Measurements from ENCODE around the gene MATN1.
A peak's percentile ranks its signal among the peaks of the same experiment; 100 is the strongest.

MATN1 gene

DNA sequence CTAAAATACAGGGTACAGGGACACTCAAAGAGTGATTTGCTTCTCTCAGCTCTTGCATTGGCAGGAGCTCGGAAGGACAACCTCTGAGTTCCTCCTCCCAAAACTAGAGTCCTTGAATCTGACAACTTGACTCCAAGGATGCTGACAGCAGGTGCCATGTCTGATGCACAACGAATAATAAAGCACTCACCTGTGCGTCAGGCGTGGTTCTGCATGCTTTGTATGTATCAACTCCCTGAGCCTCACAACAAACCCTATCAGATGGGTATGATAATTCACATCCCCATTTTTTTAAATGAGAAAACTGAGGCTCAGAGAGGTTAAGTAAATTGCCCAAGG lies 32.8 kb upstream of the MATN1 start:
- peak overlapping the region; percentile 92 for H3K4me3 ChIP-seq (ENCODE audit: low read depth, low read length)

DNA sequence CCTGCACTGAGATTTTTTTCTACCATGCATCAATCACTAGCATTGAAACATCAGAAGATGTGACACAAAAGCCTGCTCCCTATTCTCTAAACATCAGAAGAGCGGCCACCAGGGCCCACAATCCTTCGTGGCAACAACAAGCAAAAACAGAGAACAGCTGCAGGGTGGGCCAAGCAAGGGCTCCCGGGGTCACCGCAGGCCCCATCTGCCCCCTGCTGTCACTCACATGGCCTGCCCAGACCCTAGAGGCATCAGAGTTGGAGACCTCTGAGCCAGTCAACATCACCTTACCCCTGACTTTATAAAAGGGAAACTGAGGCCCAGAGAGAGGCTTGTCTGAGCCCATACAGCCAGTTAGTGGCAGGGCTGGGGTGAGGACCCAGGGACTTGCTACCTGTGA lies 32.4 kb upstream of the MATN1 start:
- TF ChIP-seq, protein P1, sequence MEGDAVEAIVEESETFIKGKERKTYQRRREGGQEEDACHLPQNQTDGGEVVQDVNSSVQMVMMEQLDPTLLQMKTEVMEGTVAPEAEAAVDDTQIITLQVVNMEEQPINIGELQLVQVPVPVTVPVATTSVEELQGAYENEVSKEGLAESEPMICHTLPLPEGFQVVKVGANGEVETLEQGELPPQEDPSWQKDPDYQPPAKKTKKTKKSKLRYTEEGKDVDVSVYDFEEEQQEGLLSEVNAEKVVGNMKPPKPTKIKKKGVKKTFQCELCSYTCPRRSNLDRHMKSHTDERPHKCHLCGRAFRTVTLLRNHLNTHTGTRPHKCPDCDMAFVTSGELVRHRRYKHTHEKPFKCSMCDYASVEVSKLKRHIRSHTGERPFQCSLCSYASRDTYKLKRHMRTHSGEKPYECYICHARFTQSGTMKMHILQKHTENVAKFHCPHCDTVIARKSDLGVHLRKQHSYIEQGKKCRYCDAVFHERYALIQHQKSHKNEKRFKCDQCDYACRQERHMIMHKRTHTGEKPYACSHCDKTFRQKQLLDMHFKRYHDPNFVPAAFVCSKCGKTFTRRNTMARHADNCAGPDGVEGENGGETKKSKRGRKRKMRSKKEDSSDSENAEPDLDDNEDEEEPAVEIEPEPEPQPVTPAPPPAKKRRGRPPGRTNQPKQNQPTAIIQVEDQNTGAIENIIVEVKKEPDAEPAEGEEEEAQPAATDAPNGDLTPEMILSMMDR (IDR thresholded peaks at IDR 0.05; ENCODE audit: low read depth, low read length, missing control alignments), result no peak
- H3K4me3 ChIP-seq (ENCODE audit: low read depth, low read length), result peak overlapping the region; percentile 92
- DNase-seq (ENCODE audit: low read depth), result no peak

More for the DNA sequence above, 32.8 kb upstream of the MATN1 start:
- no peak for DNase-seq (ENCODE audit: low read depth)
- TF ChIP-seq, protein P1 (IDR thresholded peaks at IDR 0.05; ENCODE audit: low read depth, low read length, missing control alignments), result no peak

DNA sequence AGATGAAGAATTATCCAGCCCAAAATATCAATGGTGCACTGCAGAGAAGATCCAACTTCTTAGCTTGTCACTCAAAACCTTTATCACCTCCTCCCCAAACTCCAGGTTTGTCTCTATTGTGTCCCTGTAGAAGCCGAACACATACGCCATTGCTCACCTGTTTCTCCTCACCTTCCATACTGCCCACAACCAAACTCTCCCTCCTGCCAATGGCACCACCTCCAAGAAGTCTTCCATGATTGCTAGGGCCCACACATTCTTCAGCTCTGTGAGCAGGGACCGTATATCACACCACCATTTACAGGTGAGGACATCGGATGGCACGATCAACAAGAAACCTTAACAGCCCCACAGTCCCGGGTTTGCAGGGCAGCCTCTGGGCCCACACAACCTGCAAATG lies 31.9 kb upstream of the MATN1 start:
- TF ChIP-seq, protein P1 (IDR thresholded peaks at IDR 0.05; ENCODE audit: low read depth, low read length, missing control alignments), result no peak
- peak overlapping the region; percentile 92 for H3K4me3 ChIP-seq (ENCODE audit: low read depth, low read length)
- no peak for DNase-seq (ENCODE audit: low read depth)

DNA sequence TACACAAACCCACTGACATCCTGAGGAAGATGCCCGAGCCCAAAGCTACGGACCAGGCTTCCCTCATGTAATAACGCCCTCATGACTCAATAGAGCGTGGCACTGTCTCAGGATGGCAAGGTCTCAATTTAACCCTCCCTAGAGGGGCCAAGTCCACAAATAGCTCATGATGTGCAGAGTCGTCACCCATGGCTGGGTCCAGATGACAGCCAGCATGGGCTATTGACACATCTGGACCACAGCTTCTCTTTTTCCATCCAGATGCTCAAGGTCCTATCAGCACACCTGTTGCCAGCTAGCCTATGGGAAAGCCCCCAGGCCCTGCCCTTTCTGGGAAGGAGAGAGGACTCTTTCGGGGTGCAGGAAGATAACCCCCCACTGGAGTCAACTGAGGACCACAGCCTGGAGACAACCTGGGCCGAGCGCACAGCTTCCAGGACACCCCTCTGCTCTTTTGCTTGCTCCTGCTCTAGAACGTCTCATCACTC lies 31.3 kb upstream of the MATN1 start:
- peak overlapping the region; percentile 92 for H3K4me3 ChIP-seq (ENCODE audit: low read depth, low read length)
- DNase-seq (ENCODE audit: low read depth), result peak; percentile 89
- TF ChIP-seq, protein P1 (IDR thresholded peaks at IDR 0.05; ENCODE audit: low read depth, low read length, missing control alignments), result no peak

DNA sequence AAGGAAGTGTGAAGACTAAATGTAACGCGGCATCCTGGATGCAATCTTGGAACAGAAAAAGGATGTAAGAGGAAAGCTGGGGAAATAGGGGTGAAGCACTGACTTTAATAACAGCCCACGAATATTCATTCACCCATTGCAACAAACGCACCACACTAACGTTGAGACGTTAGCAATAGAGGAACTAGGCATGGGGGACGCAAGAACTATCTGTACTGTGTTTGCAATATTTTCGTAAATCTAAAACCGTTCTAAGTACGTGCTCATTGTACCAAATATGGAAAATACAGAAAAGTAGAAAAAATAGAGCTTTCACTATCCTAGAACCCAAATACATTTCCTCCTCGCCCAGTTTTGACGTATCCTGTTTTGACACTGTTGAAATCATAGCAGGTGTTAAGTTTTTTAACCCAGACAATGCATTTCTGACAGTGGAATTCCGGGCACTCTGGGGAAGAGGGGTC lies 30.3 kb upstream of the MATN1 start:
- TF ChIP-seq, protein P1 (IDR thresholded peaks at IDR 0.05; ENCODE audit: low read depth, low read length, missing control alignments), result no peak
- H3K4me3 ChIP-seq (ENCODE audit: low read depth, low read length), result peak overlapping the region; percentile 92
- DNase-seq (ENCODE audit: low read depth), result no peak

DNA sequence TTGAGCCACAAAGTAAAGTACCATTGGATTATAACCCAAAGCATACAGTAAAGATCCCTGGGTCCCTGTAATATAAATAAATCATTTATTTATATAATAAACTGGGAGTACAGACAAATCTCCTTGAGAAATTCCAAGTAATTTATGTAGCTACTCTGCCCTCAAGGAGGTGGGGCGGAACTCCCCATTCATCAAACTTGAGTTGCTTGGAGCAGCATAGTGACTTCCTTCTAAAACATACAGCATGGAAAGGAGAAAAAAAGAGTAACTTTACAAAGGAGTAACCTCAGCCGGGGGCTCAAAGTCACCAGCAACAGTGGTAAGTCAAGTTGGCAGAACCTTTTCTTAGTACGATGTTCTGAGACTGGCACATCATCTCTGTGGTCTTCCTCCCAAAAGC lies 29.7 kb upstream of the MATN1 start:
- DNase-seq (ENCODE audit: low read depth), result no peak
- peak overlapping the region; percentile 92 for H3K4me3 ChIP-seq (ENCODE audit: low read depth, low read length)
- TF ChIP-seq, protein P1 (IDR thresholded peaks at IDR 0.05; ENCODE audit: low read depth, low read length, missing control alignments), result no peak

DNA sequence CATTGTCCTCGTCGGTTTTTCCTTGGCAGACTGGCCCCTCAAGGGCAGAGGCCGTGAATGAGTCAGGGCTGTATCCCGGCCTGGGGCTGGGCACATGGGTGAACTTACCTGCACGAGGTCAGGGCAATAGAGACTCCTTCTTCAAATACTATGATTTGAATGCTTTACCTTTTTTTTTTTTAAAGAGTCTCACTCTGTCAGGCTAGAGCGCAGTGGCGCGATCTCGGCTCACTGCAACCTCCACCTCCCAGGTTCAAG lies 29.2 kb upstream of the MATN1 start:
- peak overlapping the region; percentile 92 for H3K4me3 ChIP-seq (ENCODE audit: low read depth, low read length)
- TF ChIP-seq, protein P1 (IDR thresholded peaks at IDR 0.05; ENCODE audit: low read depth, low read length, missing control alignments), result no peak
- DNase-seq (ENCODE audit: low read depth), result no peak
